Pancreas (tissue), 10 donors: ENCODE data around the gene LAMC3. TPM values are rescaled to one million over a fixed set of nuclear protein-coding genes. Genes with fewer than 3 reads are reported as not detected.

Source experiments
- ATAC-seq, 4 donors: fragments of 200-7000 bp; cut with Tn5 transposase; one replicate each; pipeline versions ENCODE4 v1.8.0 to v1.9.1; 2020; ENCODE audit warnings: mild to moderate bottlenecking in 4 of 4, moderate library complexity in 4 of 4
- DNase-seq, 6 donors: peaks; one replicate each; pipeline ENCODE4 v3.0.0-alpha.2; 2020
- FAIRE-seq: peaks from 2 replicates; lab custom pipeline; 2012; peaks lifted over from hg19 to GRCh38; lab: Jason Lieb, UNC
- H3K27ac ChIP-seq, 4 donors: fragments of 200-600 bp; sonication (generic); 1 replicate in 3 of 4; 2 replicates in 1 of 4; pipeline versions ENCODE4 v1.5.0 to v1.8.0; 2020
- H3K27me3 ChIP-seq, 4 donors: fragments of 200-600 bp; one replicate each; pipeline ENCODE4 v1.8.0; 2021
- H3K36me3 ChIP-seq, 3 donors: fragments of 200-600 bp; sonication (generic) in 1 of 3; one replicate each; pipeline versions ENCODE4 v1.5.0 to v1.8.0; 2020 to 2021
- H3K4me1 ChIP-seq, 3 donors: fragments of 200-600 bp; one replicate each; pipeline ENCODE4 v1.8.0; 2021
- H3K4me3 ChIP-seq, 4 donors: fragments of 200-600 bp; sonication (generic) in 2 of 4; one replicate each; pipeline versions ENCODE4 v1.5.0 to v1.8.0; 2020 to 2021
- H3K9me3 ChIP-seq, 4 donors: fragments of 200-600 bp; one replicate each; pipeline ENCODE4 v1.8.0; 2021
- CTCF ChIP-seq, 4 donors: fragments of 200-600 bp; sonication (generic) in 3 of 4; IDR thresholded peaks; one replicate each; pipeline versions ENCODE4 v1.5.0 to v1.8.0; 2021; ENCODE audit warnings: antibody characterized with exemption in 4 of 4
- WGBS, 2 donors: extraction: QIAGEN DNeasy Blood & Tissue Kit; methylation state at CpG; one replicate each; pipeline ENCODE4 v1.1.7; 2013; 5-methylcytosine and 5-hydroxymethylcytosine counted together
- intact Hi-C, 3 donors: fragments of 100-400 bp; cut with DNase I; formaldehyde crosslinking; loops; one replicate each; pipeline versions ENCODE4 v1.11.1 to v1.14.2; 2022
- polyA plus RNA-seq, 2 donors: library from polyadenylated mRNA; stranded (reverse); fragments of 200-250 nt; gene quantifications; one replicate each; pipeline ENCODE4 v1.2.3, GENCODE V29; 2013
- total RNA-seq, 6 donors: library from RNA; stranded (reverse); fragmentation: NEBNext Ultra II Directional in 4 of 6; extraction: Animal tissue kit (Norgen Biotek cat#: 25700) in 4 of 6; gene quantifications; one replicate each; pipeline versions ENCODE4 v1.2.1 to v1.2.4, GENCODE V29; 2021 to 2023
- donor health status: healthy with polysubstance abuse.
- donor health status: DM: no; HTN: no; CAD: no; lungs with moderate emphysema.
- donor health status: DM: no; HTN: no; CAD: no.
- donor health status: control.
- donor health status: control.
- donor health status: Bipolar disorder and iron deficiency.
- donor health status: DM: yes; HTN: yes; CAD: no.
- donor health status: DM: no; HTN: no; CAD: no.
- donor health status: DM: no; HTN: no; CAD: no.
- donor health status: DM: yes; HTN: yes; CAD: no.

Gene LAMC3
- total and polyA plus RNA-seq, 8 donors: 1.1 to 8.9 (median 2.7) TPM

DNA sequence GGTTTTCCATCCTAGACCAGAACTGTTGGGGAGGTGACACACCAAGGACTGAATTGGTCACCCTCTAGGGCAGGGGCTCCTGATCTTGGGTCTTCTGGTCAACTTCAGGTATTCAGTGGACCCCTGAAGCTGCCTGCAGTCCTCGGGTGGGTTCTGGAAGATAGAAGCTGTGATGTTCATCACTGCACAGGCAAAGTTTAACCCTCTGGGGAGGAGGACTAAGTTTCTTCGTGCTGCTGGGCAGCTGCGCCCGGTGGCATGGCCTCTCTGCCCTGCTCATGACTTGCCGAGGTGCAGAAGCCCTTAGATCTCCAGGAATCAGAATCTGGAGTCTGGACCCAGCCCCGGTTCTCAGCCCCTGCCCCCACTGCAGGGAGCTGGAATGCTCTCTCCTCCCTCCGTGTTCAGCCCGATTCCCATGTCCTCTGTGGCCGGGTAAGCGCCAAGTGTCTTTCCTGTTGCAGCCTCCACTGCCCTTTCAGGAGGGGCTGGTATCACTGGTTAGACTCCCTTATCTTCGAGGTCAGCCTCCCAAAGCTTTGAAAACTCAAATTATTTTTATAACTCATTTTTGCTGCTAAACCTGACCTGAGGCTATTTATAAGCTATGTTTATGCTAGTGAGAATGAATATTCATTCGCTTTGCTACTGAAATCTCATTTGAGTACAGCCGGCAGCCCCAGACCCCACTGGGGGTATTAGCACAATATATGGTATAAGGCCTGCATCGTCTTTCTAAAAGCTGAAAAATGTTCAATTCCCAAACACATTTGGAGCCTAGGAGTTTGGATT, 1.7 kb downstream of the LAMC3 start:
- FAIRE-seq (no peak), ATAC-seq (no peak), DNase-seq (peak in 1 of 6 donors; percentile 11)
- Histone ChIP-seq H3K4me1 (no peaks in the 10 kb centered on the region), H3K27ac (no peak overlapping the region), H3K36me3 (no peaks in the 10 kb centered on the region), H3K4me3 (no peak overlapping the region), H3K27me3 (peaks cover 0 to 10% (median 4%) of the 10 kb centered on the region in 4 donors), H3K9me3 (no peaks in the 10 kb centered on the region)
- 38 to 49% methylated on average over 14 of the region's 14 CpGs for WGBS, 2 donors
- no peak for TF ChIP-seq CTCF (IDR thresholded peaks at IDR 0.05)
- intact Hi-C loops: no loop called here

- Histone ChIP-seq H3K36me3 (no peaks in the 10 kb centered on the region), H3K4me1 (no peaks in the 10 kb centered on the region), H3K4me3 (no peak overlapping the region), H3K27me3 (peaks cover 0 to 10% (median 4%) of the 10 kb centered on the region in 4 donors), H3K9me3 (no peaks in the 10 kb centered on the region), H3K27ac (no peak overlapping the region)
- FAIRE-seq (no peak), DNase-seq (peak in 1 of 6 donors; percentile 14), ATAC-seq (no peak)
- TF ChIP-seq CTCF (IDR thresholded peaks at IDR 0.05): no peak
- intact Hi-C loops: no loop called here
- WGBS, 2 donors: 47 to 49% methylated on average over 8 of the region's 8 CpGs
Measured at GRCh38 chr9:131011274-131012022, 2.5 kb downstream of the LAMC3 start.

DNA sequence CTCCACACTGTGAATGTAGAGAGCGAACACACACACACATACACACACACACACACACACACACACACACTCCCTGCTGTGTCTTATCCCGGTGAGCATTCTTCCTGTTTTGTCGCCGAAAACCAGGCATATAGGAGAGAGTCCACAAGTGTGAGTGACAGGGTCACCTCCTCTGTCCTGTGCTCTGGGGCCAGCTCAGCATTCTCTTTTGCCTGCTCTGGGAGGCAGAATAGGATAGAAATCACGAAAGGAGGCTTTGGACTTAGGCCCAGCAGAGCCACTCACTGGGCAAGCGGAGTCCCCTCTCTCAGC, 3.0 kb downstream of the LAMC3 start:
- FAIRE-seq: no peak

DNA sequence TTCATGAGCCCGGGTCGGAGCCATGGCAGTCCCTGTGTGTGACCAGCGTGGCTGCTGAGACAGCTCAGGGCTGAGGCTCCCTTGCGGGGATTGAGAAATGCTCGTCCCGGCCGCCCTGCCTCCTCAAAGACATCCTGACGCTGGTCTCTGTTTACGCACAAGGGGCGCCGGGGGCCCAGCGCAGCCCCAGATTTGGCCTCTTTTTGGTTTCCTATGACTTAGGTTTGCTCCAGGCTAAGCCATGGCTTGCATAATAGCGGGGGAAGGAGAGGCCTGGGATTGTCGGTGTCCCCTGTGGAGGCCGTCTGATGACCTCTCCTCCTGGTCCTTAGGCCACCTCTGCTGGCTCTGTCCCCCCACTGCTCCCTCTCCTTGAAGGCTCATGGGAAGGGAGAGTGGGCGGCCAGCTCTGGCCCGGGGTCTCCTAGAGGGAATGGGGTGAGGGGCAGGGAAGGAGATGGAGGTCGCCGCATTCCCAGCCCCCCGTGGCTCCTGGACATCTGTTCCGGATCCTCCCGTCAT, 3.5 kb downstream of the LAMC3 start:
- 44 to 55% methylated on average over 22 of the region's 22 CpGs for WGBS, 2 donors
- no peak for TF ChIP-seq CTCF (IDR thresholded peaks at IDR 0.05)
- H3K27me3 ChIP-seq: peaks cover 0 to 10% (median 1%) of the 10 kb centered on the region in 4 donors
- H3K36me3 ChIP-seq: no peaks in the 10 kb centered on the region
- no peaks in the 10 kb centered on the region for H3K9me3 ChIP-seq
- intact Hi-C loops: no loop called here
- ATAC-seq: peak in 3 of 4 donors; percentile 16 to 42 (median 24)
- H3K27ac ChIP-seq: no peak overlapping the region
- H3K4me1 ChIP-seq: no peaks in the 10 kb centered on the region
- H3K4me3 ChIP-seq: no peak overlapping the region
- peak in 1 of 6 donors; percentile 36 for DNase-seq
- FAIRE-seq: no peak

More for the DNA sequence above, 3.0 kb downstream of the LAMC3 start:
- DNase-seq (no peak), ATAC-seq (peak in 1 of 4 donors; percentile 31)
- Histone ChIP-seq H3K4me1 (no peaks in the 10 kb centered on the region), H3K9me3 (no peaks in the 10 kb centered on the region), H3K36me3 (no peaks in the 10 kb centered on the region), H3K4me3 (no peak overlapping the region), H3K27ac (no peak overlapping the region), H3K27me3 (peaks cover 0 to 10% (median 4%) of the 10 kb centered on the region in 4 donors)
- intact Hi-C loops: no loop called here
- 34 to 40% methylated on average over 6 of the region's 6 CpGs for WGBS, 2 donors
- no peak for TF ChIP-seq CTCF (IDR thresholded peaks at IDR 0.05)
